Measurements from ENCODE around the gene MAST2.

- TF ChIP-seq, protein P1, sequence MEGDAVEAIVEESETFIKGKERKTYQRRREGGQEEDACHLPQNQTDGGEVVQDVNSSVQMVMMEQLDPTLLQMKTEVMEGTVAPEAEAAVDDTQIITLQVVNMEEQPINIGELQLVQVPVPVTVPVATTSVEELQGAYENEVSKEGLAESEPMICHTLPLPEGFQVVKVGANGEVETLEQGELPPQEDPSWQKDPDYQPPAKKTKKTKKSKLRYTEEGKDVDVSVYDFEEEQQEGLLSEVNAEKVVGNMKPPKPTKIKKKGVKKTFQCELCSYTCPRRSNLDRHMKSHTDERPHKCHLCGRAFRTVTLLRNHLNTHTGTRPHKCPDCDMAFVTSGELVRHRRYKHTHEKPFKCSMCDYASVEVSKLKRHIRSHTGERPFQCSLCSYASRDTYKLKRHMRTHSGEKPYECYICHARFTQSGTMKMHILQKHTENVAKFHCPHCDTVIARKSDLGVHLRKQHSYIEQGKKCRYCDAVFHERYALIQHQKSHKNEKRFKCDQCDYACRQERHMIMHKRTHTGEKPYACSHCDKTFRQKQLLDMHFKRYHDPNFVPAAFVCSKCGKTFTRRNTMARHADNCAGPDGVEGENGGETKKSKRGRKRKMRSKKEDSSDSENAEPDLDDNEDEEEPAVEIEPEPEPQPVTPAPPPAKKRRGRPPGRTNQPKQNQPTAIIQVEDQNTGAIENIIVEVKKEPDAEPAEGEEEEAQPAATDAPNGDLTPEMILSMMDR (IDR thresholded peaks at IDR 0.05), result no peak
- TF ChIP-seq POLR2A (IDR thresholded peaks at IDR 0.05; ENCODE audit: low read depth), result no peak
- TF ChIP-seq EP300 (IDR thresholded peaks at IDR 0.05), result no peak
Measured at GRCh38 chr1:46080257-46080656, 276.8 kb downstream of the MAST2 start.

All from esophagus muscularis mucosa (tissue), 4 donors.